Stimulated activated CD8-positive, alpha-beta memory T cell treated with anti-CD3 and anti-CD28 coated beads, Interleukin-2, amount 100 ng/mL, for 1 hour (primary cell): ENCODE data around the gene OPHN1.
"Not testable (repeated sequence)": the region's sequence is repeated elsewhere in the genome, so short reads cannot be mapped to it uniquely, and the experiment has no call there.

Source experiments
- DNase-seq, 2 donors: peaks; one replicate each; pipeline ENCODE4 v3.0.0-alpha.2; 2020; ENCODE audit warnings: low read depth in 2 of 2

OPHN1 gene

GRCh38 chrX:68421636-68422035, 11.7 kb downstream of the OPHN1 start:
- DNase-seq, result no peak

- DNase-seq, result no peak
These were observed 12.7 kb downstream of the OPHN1 start for GRCh38 chrX:68420559-68420958.

GRCh38 chrX:68419975-68420374, 13.3 kb downstream of the OPHN1 start:
- DNase-seq, result no peak

- no peak for DNase-seq
These were observed 15.6 kb downstream of the OPHN1 start for GRCh38 chrX:68417651-68418050.

GRCh38 chrX:68416592-68416991, 16.7 kb downstream of the OPHN1 start:
- no peak for DNase-seq

- no peak for DNase-seq
These were observed 18.0 kb downstream of the OPHN1 start for GRCh38 chrX:68415316-68415715.

- DNase-seq, result no peak
These were observed 20.0 kb downstream of the OPHN1 start for GRCh38 chrX:68413254-68413653.

- no peak for DNase-seq
These were observed 21.6 kb downstream of the OPHN1 start for GRCh38 chrX:68411729-68412128.

GRCh38 chrX:68409194-68409593, 24.1 kb downstream of the OPHN1 start:
- DNase-seq, result no peak

- DNase-seq, result no peak
These were observed 29.8 kb downstream of the OPHN1 start for GRCh38 chrX:68403522-68403921.

- DNase-seq, result no peak
These were observed 30.3 kb downstream of the OPHN1 start for GRCh38 chrX:68403038-68403437.

- no peak for DNase-seq
These were observed 31.2 kb downstream of the OPHN1 start for GRCh38 chrX:68402094-68402493.

GRCh38 chrX:68398291-68398690, 35.0 kb downstream of the OPHN1 start:
- no peak for DNase-seq

GRCh38 chrX:68396953-68397352, 36.3 kb downstream of the OPHN1 start:
- DNase-seq, result no peak

- DNase-seq, result not testable (repeated sequence)
These were observed 43.8 kb downstream of the OPHN1 start for GRCh38 chrX:68389419-68389960.

- DNase-seq, result no peak
These were observed 45.5 kb downstream of the OPHN1 start for GRCh38 chrX:68387776-68388175.

- DNase-seq, result no peak
These were observed 49.8 kb downstream of the OPHN1 start for GRCh38 chrX:68383540-68383939.

GRCh38 chrX:68377579-68377978, 55.7 kb downstream of the OPHN1 start:
- DNase-seq, result not testable (repeated sequence)

- no peak for DNase-seq
These were observed 56.9 kb downstream of the OPHN1 start for GRCh38 chrX:68376373-68376772.

GRCh38 chrX:68375803-68376202, 57.5 kb downstream of the OPHN1 start:
- no peak for DNase-seq

- no peak for DNase-seq
These were observed 60.6 kb downstream of the OPHN1 start for GRCh38 chrX:68372665-68373064.

GRCh38 chrX:68369559-68369958, 63.7 kb downstream of the OPHN1 start:
- no peak for DNase-seq

GRCh38 chrX:68365341-68365740, 68.0 kb downstream of the OPHN1 start:
- DNase-seq, result no peak

GRCh38 chrX:68363984-68364383, 69.3 kb downstream of the OPHN1 start:
- DNase-seq, result no peak
